Measurements from ENCODE around the gene PPP1R18.

PPP1R18 gene

GRCh38 chr6:30703011-30703410 is 16.6 kb upstream of the PPP1R18 start:
- no peak overlapping the region for H3K4me3 ChIP-seq (ENCODE audit: low read depth, low read length)
- no peak for TF ChIP-seq MYC (IDR thresholded peaks at IDR 0.05; ENCODE audit: low read depth, low read length)
- TF ChIP-seq POLR2A (IDR thresholded peaks at IDR 0.05; ENCODE audit: extremely low read depth, insufficient read length), result no peak
- TF ChIP-seq, protein P1, sequence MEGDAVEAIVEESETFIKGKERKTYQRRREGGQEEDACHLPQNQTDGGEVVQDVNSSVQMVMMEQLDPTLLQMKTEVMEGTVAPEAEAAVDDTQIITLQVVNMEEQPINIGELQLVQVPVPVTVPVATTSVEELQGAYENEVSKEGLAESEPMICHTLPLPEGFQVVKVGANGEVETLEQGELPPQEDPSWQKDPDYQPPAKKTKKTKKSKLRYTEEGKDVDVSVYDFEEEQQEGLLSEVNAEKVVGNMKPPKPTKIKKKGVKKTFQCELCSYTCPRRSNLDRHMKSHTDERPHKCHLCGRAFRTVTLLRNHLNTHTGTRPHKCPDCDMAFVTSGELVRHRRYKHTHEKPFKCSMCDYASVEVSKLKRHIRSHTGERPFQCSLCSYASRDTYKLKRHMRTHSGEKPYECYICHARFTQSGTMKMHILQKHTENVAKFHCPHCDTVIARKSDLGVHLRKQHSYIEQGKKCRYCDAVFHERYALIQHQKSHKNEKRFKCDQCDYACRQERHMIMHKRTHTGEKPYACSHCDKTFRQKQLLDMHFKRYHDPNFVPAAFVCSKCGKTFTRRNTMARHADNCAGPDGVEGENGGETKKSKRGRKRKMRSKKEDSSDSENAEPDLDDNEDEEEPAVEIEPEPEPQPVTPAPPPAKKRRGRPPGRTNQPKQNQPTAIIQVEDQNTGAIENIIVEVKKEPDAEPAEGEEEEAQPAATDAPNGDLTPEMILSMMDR (IDR thresholded peaks at IDR 0.05; ENCODE audit: low read depth, low read length), result no peak
- no peak for TF ChIP-seq MAX (IDR thresholded peaks at IDR 0.05; ENCODE audit: low read depth, low read length)
- no peak for DNase-seq (ENCODE audit: low read depth)

GRCh38 chr6:30700340-30700739 is 13.9 kb upstream of the PPP1R18 start:
- no peak for DNase-seq (ENCODE audit: low read depth)
- TF ChIP-seq MAX (IDR thresholded peaks at IDR 0.05; ENCODE audit: low read depth, low read length), result no peak
- TF ChIP-seq, protein P1 (IDR thresholded peaks at IDR 0.05; ENCODE audit: low read depth, low read length), result no peak
- no peak for TF ChIP-seq MYC (IDR thresholded peaks at IDR 0.05; ENCODE audit: low read depth, low read length)
- no peak for TF ChIP-seq POLR2A (IDR thresholded peaks at IDR 0.05; ENCODE audit: extremely low read depth, insufficient read length)

GRCh38 chr6:30696432-30696831 is 10.0 kb upstream of the PPP1R18 start:
- TF ChIP-seq POLR2A (IDR thresholded peaks at IDR 0.05; ENCODE audit: extremely low read depth, insufficient read length) (no peak), MAX (IDR thresholded peaks at IDR 0.05; ENCODE audit: low read depth, low read length) (no peak), MYC (IDR thresholded peaks at IDR 0.05; ENCODE audit: low read depth, low read length) (no peak)
- TF ChIP-seq, protein P1 (IDR thresholded peaks at IDR 0.05; ENCODE audit: low read depth, low read length), result no peak
- DNase-seq (ENCODE audit: low read depth), result no peak
- no peak overlapping the region for H3K4me3 ChIP-seq (ENCODE audit: low read depth, low read length)

More at GRCh38 chr6:30700340-30700739, 13.9 kb upstream of the PPP1R18 start:
- H3K4me3 ChIP-seq (ENCODE audit: low read depth, low read length), result no peak overlapping the region

DNA sequence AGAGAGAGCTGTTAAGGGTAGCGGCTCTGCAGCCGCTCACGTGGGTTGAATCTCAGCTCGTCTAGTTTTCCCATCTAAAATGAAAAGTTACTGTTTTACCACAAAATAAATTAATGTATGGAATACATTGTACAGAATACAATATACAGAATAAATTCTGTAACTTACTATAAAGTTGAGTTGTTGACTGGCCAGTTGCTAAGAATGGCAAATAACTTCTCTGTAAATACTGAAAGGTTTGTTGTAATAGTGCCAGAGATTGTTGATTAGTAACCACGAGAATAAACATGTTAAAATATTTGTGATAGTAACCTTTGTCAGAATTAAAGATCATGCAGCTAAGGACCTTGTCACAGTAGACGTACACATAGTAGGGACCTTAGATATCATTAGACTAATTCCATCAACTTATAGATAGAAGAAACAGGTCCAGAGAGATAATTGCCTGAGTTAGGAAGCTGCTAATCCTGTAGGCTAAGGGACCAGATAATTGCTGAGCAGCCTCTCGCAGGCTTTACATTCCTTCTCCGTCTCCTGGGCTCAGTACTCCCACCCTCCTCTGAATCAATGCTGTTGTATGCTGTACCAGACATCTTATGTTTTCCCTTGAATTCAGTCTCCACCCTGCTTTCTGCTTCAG is 4.9 kb upstream of the PPP1R18 start:
- peak overlapping the region; percentile 61 for H3K4me3 ChIP-seq (ENCODE audit: low read depth, low read length)
- TF ChIP-seq MYC (IDR thresholded peaks at IDR 0.05; ENCODE audit: low read depth, low read length) (no peak), POLR2A (IDR thresholded peaks at IDR 0.05; ENCODE audit: extremely low read depth, insufficient read length) (no peak), MAX (IDR thresholded peaks at IDR 0.05; ENCODE audit: low read depth, low read length) (no peak)
- DNase-seq (ENCODE audit: low read depth), result no peak

GRCh38 chr6:30690403-30691207 is 4.2 kb upstream of the PPP1R18 start, which contains the start of gene NRM:
Gene NRM (minus strand): TSS chr6:30690984. CDS start chr6:30690974, 10 bp downstream.
- DNase-seq (ENCODE audit: low read depth), result peak; percentile 87
- H3K4me3 ChIP-seq (ENCODE audit: low read depth, low read length), result peak within 1 kb of the TSS; percentile 78
- TF ChIP-seq POLR2A (IDR thresholded peaks at IDR 0.05; ENCODE audit: extremely low read depth, insufficient read length) (peak; percentile 36), MYC (IDR thresholded peaks at IDR 0.05; ENCODE audit: low read depth, low read length) (no peak)

DNA sequence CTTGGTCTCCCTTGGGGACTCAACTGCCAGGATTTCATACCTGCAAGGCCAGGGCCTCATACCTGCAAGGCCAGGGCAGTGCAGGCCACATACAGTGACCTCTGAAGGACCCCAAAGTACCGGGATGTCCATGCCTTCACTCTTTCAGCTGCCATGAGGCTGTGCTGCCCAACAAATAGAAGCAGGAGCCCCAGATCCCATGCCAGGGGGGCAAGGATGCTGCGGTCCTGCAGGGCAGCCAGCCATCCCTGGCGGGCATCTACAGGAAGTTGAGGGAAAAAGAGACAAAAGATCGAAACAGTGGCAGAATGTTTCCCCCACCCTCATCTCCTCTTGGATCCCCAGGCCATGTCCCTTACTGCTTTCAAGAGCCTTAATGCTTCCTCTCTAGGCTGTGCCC is 3.5 kb upstream of the PPP1R18 start:
- DNase-seq (ENCODE audit: low read depth), result no peak
- H3K4me3 ChIP-seq (ENCODE audit: low read depth, low read length), result peak overlapping the region; percentile 78
- no peak for TF ChIP-seq MAX (IDR thresholded peaks at IDR 0.05; ENCODE audit: low read depth, low read length)
- TF ChIP-seq, protein P1 (IDR thresholded peaks at IDR 0.05; ENCODE audit: low read depth, low read length), result no peak
- TF ChIP-seq POLR2A (IDR thresholded peaks at IDR 0.05; ENCODE audit: extremely low read depth, insufficient read length), result no peak
- no peak for TF ChIP-seq MYC (IDR thresholded peaks at IDR 0.05; ENCODE audit: low read depth, low read length)

Data from NB4 (cell line).